GM18502 (cell line): Measurements from ENCODE around the gene NAT16.

ENCODE experiments used
- ATAC-seq: cut with Tn5 transposase; IDR thresholded peaks from one replicate; pipeline ENCODE4 v1.9.1; 2021; ENCODE audit warnings: mild to moderate bottlenecking; ENCODE audit not compliant: unreplicated experiment, poor library complexity

NAT16 gene

GRCh38 chr7:101172854-101173751 lies 7.0 kb downstream of the NAT16 start:
- ATAC-seq, result no peak

DNA sequence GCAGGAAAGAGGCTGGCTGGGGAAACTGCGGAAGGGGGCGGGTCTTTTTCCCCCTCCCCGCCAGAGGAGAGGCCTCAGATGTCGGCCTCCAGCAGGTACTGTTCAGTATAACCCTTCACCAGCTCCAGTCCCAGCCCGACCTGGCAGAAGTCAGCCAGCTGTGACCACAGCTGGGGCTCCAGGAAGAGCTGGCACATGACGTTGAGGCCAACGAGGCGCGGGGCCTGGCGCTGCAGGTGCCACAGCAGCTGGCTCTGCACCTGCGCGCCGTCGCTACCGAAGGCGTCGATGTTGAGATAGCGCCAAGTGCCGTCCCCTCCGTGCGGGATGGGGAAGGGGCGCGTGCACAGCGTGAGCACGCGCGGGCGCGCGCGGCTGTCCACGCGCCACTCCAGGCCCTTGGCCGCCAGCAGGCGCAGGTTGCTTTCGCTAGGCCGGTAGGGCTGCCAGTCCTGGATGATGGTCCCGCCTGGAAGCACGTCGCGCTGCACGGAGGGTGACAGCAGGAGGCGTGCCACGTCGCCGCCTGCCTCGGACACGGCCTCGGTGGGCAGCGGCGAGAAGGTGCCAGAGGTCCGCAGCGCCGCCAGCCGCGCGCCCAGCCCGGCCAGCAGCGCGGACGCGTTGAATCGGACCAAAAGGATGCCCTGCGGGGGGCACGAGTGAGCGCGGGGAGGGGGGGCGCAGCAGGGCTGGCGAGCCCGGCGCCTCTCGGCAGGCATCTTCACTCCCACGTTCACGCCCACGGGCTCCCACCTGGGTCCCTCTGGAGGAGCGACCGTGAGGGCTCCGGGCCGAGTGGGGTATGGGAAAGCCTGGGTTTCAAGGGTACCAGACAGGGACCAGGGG lies 7.9 kb downstream of the NAT16 start:
- no peak for ATAC-seq

- no peak for ATAC-seq
Measured at GRCh38 chr7:101171442-101171837, 8.7 kb downstream of the NAT16 start.

- ATAC-seq, result no peak
Measured at GRCh38 chr7:101170617-101171441, 9.3 kb downstream of the NAT16 start.

DNA sequence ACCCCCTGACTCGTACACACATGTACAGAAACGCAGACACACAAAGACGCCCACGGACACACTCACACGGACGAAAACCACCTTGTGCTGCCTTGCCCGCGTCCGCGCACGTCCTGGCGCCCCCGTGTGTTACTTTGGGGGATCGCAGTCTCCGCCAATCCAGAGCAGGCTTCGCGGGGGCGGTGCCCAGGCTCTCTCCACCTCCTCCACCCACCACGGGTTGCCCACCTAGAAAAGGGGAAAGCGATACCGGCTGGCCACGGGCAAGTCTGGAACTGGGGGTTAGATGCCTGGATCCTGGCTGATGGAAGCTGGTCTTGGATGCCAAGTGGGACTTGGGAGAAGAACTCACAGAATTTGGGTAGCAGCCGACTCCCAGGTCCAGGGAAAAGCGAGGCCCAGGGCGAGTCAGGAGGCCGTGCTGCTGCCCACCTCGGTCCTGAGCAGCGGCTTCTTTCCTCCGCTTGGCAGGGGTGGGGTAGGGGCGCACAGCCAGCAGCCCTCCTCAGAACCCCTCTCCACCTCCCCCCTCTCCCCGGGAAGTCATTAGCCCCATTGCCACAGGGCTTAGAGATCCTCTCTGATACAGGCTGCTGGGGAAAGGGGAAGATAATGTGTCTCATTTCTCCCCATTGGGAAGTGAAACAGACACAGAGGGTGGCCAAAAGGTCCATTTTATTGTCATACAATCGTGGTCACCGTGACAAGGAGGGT lies 10.1 kb downstream of the NAT16 start:
- no peak for ATAC-seq

- ATAC-seq, result no peak
Measured at GRCh38 chr7:101169110-101169837, 10.8 kb downstream of the NAT16 start.

- ATAC-seq, result no peak
Measured at GRCh38 chr7:101168412-101169049, 11.6 kb downstream of the NAT16 start.

- ATAC-seq, result no peak
Measured at GRCh38 chr7:101167645-101168411, 12.3 kb downstream of the NAT16 start.

- no peak for ATAC-seq
Measured at GRCh38 chr7:101166909-101167644, 13.0 kb downstream of the NAT16 start.

DNA sequence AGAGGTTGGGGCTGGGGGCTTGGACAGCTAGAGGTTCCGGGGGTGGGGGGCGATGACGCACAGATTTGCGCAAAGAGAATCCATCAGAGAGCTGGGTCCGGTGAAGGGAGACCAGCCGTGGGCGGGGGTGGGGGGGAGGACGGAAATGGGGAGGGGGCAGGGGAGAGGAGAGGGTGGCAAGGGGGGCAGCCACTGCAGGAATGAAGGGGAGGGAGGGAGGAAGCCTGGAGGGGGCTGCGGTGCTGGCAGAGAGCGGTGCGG lies 13.5 kb downstream of the NAT16 start:
- ATAC-seq, result no peak

DNA sequence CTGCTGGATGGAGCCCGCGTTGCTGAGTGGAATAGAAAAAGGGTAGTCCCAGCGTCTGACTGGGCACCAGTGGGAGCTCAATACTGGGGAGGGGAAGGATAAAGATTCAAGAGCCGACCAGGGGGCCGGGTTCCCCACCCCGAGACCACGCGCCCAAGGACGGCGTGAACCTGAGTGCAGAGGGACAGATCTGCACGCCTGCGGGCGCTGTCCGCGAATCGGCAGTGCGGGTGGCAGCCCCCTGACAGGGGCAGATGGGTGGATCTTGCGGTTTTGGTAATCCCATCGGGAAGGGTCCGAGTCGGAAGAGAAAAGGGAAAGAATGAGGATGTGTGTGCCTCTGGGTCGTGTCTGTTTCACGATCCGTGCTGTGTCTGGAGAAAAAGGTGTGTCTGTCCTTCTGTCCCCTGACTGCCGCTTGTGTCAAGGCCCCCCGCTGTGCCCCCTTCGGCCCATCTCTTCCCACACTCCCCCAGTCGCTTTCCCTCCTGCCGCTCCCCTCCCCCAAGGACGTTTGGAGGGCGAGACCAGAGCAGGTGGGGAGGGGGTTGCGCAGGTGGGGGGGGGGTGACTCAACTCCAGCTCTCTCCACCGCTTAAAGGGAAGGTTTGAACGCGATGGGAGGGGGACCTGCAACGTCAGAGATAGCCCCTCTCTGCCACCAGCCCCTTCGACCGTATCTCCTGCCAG lies 14.0 kb downstream of the NAT16 start:
- ATAC-seq, result no peak

- peak; percentile 74 for ATAC-seq
Measured at GRCh38 chr7:101165075-101165957, 14.8 kb downstream of the NAT16 start, which contains the start of gene VGF. Gene VGF (minus strand): TSS chr7:101165569. CDS start chr7:101164843, 726 bp downstream.

- no peak for ATAC-seq
Measured at GRCh38 chr7:101164071-101164840, 15.8 kb downstream of the NAT16 start.

DNA sequence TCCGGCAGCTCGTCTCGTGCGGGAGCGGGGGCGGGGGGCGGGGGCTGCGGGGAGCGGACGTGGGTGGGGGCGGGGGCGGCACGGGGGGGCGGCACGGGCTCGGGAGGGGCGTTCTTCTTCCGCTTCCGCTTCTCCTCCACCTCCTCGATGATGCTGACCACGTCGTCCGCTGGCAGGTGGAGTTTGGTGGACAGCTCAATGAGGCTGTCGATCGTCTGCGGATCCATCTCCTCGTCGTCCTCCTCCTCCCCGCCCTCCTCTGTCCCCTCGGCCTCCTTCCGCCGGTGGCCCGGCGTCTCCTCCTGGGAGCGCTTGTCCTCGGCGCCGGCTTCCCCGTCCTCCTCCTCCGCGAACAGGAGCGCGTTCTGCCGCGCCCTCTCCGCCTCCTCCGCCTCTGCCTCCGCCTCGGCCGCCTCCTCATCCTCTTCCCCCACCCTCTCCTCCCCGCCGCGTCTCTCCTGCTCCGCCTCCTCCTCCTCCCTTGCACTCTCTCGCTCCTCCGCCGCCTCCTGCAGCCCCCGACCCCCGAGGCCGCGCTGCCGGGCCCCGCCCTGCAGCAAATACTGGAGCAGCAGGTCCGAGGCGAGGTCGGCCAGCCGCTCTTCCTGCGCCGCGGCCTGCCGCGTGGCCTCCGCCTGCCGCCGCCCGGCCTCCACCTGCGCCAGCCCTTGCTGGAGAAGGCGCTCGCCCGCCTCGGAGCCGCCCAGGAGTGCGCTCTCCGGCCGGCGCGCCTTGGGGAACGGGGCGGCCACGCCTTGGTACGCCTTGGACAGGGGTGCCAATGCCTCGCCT lies 16.6 kb downstream of the NAT16 start:
- no peak for ATAC-seq
